Uterus (tissue), 2 donors: Measurements from ENCODE around the gene CPNE4.

ENCODE experiments used
- POLR2A ChIP-seq, 2 donors: fragments of 450-650 bp; IDR thresholded peaks; one replicate each; pipeline ENCODE4 v1.6.1; 2016; ENCODE audit warnings: antibody characterized with exemption in 2 of 2, mild to moderate bottlenecking in 1 of 2, moderate library complexity in 1 of 2
- TF ChIP-seq, protein P1 (sequence below), 4 experiments: fragments of 200-600 bp in 2 of 4; fragments of 450-650 bp in 2 of 4; sonication (generic) in 2 of 4; IDR thresholded peaks; one replicate each; pipeline ENCODE4 v1.5.1; 2016 to 2019; ENCODE audit warnings: antibody characterized with exemption in 4 of 4, mild to moderate bottlenecking in 2 of 4, moderate library complexity in 1 of 4

DNA sequence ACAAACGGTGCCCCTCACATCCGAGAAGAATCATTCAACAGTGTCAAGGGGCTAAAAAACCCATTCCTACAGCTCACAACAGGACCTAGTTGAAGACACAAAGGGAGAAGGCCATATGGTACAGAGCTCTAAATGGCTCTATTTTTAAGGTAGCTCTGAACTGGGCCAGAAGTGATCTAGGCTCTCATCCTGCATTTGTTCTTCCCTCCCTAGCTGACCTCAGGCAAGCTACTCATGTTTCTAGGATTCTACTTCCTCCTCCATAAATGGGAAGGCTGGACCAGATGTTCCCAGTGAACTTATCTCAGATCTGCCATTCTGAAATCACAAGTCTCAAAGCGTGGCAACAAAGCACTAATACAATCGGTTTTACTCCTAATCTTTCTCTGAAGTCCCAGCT is 62.3 kb downstream of the CPNE4 start:
- TF ChIP-seq, protein P1, sequence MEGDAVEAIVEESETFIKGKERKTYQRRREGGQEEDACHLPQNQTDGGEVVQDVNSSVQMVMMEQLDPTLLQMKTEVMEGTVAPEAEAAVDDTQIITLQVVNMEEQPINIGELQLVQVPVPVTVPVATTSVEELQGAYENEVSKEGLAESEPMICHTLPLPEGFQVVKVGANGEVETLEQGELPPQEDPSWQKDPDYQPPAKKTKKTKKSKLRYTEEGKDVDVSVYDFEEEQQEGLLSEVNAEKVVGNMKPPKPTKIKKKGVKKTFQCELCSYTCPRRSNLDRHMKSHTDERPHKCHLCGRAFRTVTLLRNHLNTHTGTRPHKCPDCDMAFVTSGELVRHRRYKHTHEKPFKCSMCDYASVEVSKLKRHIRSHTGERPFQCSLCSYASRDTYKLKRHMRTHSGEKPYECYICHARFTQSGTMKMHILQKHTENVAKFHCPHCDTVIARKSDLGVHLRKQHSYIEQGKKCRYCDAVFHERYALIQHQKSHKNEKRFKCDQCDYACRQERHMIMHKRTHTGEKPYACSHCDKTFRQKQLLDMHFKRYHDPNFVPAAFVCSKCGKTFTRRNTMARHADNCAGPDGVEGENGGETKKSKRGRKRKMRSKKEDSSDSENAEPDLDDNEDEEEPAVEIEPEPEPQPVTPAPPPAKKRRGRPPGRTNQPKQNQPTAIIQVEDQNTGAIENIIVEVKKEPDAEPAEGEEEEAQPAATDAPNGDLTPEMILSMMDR (IDR thresholded peaks at IDR 0.05): no peak
- no peak for TF ChIP-seq POLR2A (IDR thresholded peaks at IDR 0.05)
